GM15510 (cell line): ENCODE data around the gene IBTK.

ENCODE experiments used
- POLR2A ChIP-seq: IDR thresholded peaks from 3 replicates; pipeline ENCODE4 v1.6.1; 2011; ENCODE audit warnings: borderline replicate concordance; ENCODE audit not compliant: insufficient read length; ENCODE audit errors: extremely low read depth

Gene IBTK

DNA sequence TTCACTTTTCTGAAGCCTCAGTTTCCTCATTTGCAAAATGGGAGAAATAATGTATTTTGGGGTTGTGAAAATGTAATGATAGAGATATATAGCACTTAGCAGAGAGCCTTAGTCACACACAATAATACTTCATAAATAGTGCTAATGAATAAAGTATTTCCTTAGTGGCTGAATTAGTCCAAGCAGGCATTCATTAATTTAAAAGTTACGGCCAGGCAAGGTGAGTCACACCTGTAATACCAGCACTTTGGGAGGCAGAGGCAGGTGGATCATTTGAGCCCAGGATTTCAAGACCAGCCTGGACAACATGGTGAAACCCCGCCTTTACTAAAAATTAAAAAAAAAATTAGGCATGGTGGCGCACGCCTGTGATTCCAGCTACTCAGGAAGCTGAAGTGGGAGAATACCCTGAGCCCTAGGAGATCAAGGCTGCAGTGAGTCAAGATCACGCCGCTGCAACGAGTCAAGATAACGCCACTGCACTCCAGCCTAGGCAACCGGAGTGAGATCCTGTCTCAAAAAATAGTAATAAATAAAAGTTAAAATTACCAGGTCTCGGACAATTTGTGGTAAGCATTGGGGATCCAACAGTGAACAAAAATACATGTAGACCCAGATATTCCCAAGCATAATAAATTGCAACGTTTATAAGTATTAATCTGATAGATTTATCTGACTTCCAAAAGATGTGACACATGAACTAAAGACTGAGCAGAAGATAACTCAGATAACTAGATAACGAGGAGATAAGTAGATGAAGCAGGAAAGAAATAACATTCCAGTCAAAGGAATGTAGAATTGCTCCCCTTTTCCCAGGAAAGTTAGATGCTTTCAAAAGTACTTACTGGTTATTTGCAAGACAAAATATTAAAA lies 2.1 kb upstream of the IBTK start:
- no peak for TF ChIP-seq POLR2A

DNA sequence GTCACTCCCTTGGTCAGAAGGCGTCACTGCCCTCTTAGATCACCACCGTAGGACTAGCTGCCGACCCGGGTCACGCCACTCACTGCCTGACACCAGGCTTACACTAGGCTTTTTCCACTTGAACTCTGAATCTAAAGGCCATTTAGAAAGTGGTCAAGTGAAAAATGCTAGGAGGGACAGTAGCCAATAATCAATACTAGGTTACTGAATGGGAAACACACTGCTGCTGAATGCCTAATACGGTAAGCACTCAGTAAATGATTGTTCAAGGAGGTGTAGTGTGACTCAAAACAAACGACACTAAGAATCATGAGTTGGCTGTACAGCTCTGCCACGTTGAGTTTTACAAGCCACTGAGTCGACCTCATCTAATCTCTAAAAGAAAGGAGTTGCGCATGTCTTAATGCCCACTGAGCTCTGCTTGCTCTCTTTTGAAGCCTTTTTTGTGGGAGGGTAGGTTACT lies 760 bp upstream of the IBTK start:
- TF ChIP-seq POLR2A = no peak

DNA sequence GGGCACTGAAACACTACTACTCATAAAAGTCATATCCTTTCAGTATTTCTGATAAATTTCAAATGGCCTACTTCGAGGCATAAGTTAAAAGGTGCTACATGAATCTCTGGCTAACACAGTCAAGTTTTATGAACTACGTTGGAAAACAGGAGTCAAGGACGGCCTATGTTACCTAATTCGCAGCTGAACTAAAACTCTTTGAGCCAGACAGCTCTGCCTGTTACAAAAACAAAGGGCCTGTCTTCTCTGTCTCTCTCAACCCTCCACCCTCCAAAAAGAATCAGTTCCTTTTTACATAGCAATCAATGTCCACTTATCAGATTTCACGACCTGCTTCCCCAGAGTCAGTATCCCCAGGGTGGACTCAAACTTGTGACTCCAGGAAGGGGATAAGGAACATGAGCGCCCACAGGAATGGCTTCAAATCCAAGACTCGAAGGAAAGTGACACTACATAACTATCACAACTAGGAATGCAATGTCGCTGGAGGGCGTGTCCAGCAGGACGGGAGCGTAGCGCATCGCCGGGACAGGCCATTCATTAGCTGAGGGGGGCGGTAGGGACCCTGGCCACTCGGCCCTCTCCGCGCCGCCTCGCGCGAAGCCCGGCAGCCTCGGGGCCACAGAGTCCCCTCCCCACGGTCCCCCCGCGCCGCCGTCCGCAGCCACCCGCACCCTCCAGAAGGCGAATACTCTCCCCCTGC lies 591 bp downstream of the IBTK start:
- no peak for TF ChIP-seq POLR2A

DNA sequence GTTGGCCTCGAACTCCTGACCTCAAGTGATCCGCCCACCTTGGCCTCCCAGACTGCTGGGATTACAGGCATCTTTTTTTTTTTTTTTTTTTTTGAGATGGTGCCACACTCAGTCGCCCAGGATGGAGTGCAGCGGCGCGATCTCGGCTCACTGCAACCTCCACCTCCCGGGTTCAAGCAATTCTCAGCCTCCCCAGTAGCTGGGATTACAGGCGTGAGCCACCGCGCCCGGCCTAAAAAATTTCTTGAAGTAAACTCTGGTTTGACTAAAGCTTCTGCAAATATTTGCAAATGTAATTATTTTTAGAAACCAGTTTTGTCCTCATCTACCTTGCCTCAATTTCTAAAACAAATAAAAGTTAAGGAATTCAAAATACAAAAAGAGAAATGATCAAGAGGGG lies 1.2 kb downstream of the IBTK start:
- TF ChIP-seq POLR2A = no peak

DNA sequence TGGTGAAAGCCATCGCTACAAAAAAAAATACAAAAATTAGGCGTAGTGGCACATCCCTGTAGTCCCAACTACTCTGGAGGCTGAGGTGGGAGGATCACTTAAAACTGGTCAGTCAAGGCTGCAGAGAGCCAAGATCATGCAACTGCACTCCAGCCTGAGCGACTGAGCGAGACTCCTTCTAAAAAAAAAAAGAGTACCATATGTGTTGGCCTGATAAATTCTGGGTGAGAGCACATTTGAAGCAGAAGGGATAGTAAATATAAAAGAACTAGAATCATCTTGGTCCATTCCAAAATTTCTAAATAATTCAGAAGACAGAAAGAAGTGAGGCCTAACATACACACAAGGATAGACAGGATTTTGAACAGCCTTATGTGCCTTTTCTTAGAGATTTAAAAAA lies 2.2 kb downstream of the IBTK start:
- no peak for TF ChIP-seq POLR2A

DNA sequence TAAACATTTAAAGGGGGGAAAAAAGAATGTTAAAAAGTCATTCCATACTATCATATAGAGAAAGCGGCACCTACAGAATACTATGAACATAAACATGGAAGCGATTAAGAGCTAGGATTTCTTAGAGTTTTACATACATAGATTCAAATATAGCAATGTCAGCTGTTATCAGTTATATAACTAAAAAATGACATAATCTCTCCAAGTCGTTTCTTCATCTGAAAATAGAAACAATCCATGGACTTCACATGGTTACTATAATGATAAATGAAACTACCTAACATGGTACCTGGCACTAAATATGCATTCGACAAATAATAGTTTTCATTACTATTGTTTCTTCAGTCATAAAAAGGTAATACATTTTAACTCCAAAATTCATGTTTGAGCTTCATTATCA lies 3.7 kb downstream of the IBTK start:
- TF ChIP-seq POLR2A = no peak

DNA sequence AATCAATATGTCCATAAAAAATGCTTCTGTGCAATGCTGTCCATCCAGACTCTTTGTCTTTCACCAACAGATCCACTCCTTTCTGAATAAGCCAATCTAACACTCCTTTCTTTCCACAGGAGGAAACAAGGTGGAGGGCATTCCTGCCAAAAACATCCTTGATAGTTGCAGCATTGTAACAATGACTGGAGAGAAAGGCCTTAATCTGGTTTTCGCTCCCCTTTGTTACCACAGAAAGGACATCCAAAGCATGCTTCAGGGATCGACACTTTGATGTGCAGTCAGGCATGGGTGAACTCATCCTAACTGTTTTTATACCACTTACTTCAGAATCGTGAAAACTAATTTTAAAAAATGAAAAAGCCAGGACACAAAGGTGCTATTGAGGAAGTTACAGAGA lies 7.4 kb downstream of the IBTK start:
- TF ChIP-seq POLR2A = no peak

DNA sequence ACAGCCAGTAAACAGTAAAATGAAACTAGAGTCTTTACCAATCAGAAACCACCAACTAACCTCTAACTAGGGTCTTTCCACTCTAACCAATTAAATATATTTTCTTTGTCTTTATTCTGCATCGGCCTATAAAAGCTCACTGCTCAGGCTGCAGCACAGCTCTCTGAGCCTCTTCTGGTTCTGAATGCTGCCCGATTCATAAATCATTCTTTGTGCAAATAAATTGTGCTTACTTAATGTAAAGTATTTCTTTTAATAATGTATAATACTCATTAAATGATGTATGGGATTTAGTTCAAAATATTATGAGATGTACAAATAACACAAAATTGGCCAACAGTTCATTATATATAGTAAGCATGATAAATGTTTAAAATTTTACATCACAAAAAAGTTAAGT lies 7.9 kb downstream of the IBTK start:
- no peak for TF ChIP-seq POLR2A

DNA sequence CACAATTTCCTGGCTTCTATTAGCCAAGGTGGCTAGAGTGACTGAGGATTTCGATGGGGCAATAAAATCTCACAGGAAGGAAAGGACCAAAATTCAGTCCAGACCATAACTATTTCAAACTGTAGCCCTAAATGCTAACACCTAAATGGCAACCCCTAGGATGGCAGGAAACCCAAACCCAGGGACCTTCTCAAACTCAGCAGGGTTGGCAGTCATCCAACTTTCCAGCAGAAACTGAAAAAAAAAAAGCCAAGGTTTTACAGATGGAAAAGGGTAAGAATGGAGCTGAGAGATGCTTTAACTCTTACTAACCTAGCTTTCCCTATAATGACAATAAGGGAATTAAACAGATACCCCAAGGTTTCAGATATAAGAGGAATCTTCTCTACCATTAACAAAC lies 10.5 kb downstream of the IBTK start:
- TF ChIP-seq POLR2A = no peak

DNA sequence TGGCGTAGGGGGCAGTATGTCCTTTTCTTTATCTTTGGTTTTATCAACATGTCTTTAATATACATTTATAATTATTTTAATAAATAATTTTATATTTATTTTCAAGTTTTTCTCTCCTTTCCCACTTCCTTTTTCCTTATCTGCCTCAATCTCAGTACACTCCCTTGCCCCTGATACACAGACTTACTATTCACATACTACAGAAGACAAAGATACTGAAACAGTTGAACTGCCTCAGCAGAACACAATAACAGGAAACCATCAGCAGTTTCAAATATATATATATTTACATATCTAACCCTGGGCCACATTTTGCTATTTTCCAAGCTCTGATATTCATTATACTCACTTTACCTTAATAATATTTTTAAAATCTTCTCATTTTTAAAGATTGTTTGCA lies 19.8 kb downstream of the IBTK start:
- TF ChIP-seq POLR2A = no peak

DNA sequence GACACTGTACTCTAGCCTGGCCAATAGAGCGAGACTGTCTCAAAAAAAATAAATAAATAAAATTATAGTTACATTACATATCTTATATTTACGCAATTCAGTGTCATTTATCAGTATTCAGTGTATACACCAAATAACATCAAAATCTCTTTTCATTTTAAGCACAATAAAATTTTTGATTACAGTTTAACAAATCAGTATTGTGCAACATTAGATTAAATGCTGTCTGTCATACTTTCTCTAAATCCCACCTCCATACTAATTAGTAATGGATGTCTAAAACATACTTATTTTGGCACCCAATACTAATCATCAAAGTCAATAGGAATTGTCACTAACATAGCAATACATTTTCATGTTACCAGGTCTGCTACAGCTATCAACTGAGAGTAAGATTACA lies 27.4 kb downstream of the IBTK start:
- no peak for TF ChIP-seq POLR2A

DNA sequence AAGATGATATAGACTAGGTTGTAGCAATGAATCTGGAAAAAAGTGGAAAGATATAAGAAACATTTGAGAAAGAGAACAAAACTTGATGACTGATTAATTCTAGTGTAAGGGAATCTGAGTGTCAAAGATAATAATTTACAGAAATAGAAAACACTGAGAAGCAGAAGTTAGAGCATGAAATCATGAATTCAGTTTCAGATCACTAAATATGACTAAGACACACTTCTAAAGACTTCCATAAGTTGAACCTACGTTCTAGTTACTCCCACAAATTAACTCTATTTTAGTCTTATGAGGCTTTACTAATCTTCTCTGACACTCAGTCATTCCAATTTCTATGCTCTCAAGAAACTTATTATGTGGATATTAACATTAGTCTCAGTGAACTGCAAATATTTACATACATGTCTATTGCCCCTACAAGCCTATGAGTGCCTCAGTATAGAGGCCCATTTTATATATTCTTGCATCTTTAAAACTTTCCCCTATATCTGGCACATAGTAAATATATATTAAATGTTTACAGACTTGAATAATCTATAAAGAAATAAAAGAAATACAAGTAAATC lies 30.4 kb downstream of the IBTK start:
- no peak for TF ChIP-seq POLR2A

DNA sequence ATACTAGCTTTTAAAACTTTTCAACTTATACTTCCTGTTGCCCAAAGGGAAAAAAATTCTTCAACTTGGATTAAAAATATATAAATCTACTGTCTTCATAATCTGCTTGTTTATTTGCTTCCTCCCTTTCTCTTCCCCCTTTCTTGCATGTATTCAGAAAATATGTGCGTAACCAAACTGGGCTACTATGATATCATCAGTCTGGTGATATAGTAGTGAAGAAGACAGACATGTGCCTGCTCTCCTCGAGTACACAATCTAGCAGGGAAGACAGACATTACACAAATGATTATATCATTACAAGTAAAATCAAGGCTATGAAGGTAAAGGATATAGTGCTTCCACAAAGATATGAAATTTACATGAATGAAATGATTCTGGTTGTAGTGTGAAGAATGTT lies 31.0 kb downstream of the IBTK start:
- TF ChIP-seq POLR2A = no peak

DNA sequence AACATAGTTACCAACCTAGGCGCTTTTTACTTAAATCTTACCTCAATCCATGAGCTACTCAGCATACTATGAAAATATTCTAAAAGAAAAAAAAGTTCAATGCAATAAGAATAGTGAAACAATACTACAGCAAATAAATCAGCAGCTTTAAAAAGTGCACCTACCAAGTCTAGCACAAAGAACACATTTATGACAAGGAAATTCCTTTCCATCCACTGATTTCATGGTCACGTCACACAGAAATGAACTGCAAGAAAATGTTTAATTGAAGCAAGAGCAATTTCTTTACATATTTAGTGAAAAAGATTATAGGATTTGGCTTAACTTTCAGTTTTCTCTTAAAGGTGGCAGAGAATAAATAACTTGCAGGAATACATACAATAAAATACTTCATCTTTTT lies 36.2 kb downstream of the IBTK start:
- TF ChIP-seq POLR2A = no peak

DNA sequence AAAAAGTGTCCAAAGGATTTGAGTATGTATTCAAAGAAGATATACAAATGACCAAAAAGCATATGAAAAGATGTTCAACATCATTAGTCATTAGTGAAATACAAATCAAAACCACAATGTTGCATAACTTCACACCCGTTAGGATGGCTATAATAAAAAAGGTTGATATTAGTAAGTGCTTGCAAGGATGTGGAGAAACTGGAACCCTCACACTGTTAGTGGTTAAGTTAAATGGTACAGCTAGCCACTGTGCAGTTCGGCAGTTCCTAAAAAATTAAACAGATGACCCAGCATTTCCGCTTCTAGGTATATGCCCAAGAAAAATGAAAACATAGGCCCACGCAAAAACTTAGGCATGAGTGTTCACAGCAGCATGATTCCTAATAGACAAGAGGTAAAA lies 38.6 kb downstream of the IBTK start:
- no peak for TF ChIP-seq POLR2A
